Parathyroid adenoma (tissue), 2 donors: ENCODE data around the gene EDNRA.

ENCODE experiments used
- H2AFZ ChIP-seq: fragments of 300-600 bp; sonication (generic); one replicate; pipeline ENCODE4 v1.7.0; 2017; ENCODE audit warnings: antibody characterized with exemption, mild to moderate bottlenecking
- H3K27ac ChIP-seq: fragments of 300-600 bp; sonication (generic); one replicate; pipeline ENCODE4 v1.7.0; 2017
- H3K27me3 ChIP-seq: fragments of 300-600 bp; sonication (generic); one replicate; pipeline ENCODE4 v1.7.0; 2017; ENCODE audit warnings: low read length; ENCODE audit not compliant: control insufficient read depth, insufficient read depth
- H3K36me3 ChIP-seq: fragments of 300-600 bp; sonication (generic); one replicate; pipeline ENCODE4 v1.7.0; 2017; ENCODE audit warnings: low read length; ENCODE audit not compliant: control insufficient read depth, insufficient read depth
- H3K4me1 ChIP-seq: fragments of 300-600 bp; sonication (generic); one replicate; pipeline ENCODE4 v1.7.0; 2017; ENCODE audit warnings: control low read depth
- H3K4me2 ChIP-seq: fragments of 300-600 bp; sonication (generic); one replicate; pipeline ENCODE4 v1.7.0; 2017; ENCODE audit warnings: low read length
- H3K4me3 ChIP-seq: fragments of 300-600 bp; sonication (generic); one replicate; pipeline ENCODE4 v1.7.0; 2017; ENCODE audit warnings: low read depth, low read length
- H3K79me2 ChIP-seq: fragments of 300-600 bp; sonication (generic); one replicate; pipeline ENCODE4 v1.7.0; 2017; ENCODE audit warnings: control low read depth
- H3K9ac ChIP-seq: fragments of 300-600 bp; sonication (generic); one replicate; pipeline ENCODE4 v1.7.0; 2017; ENCODE audit warnings: mild to moderate bottlenecking
- H3K9me3 ChIP-seq: fragments of 300-600 bp; sonication (generic); one replicate; pipeline ENCODE4 v1.7.0; 2017; ENCODE audit warnings: low read length; ENCODE audit not compliant: control insufficient read depth
- CTCF ChIP-seq: fragments of 300-600 bp; sonication (generic); IDR thresholded peaks from one replicate; pipeline ENCODE4 v1.7.0; 2017; ENCODE audit warnings: antibody characterized with exemption, mild to moderate bottlenecking
- donor health status: primary hyperparathyroidism.

Gene EDNRA

GRCh38 chr4:147530723-147531122 is 49.8 kb downstream of the EDNRA start:
- no peak overlapping the region for H3K9ac ChIP-seq
- TF ChIP-seq CTCF: no peak

GRCh38 chr4:147532896-147533295 is 52.0 kb downstream of the EDNRA start:
- no peak overlapping the region for H2AFZ ChIP-seq
- no peak overlapping the region for H3K27ac ChIP-seq
- H3K27me3 ChIP-seq: no peaks in the 10 kb centered on the region
- H3K36me3 ChIP-seq: no peaks in the 10 kb centered on the region
- H3K9ac ChIP-seq: no peak overlapping the region
- no peaks in the 10 kb centered on the region for H3K9me3 ChIP-seq
- peaks cover 2% of the 10 kb centered on the region for H3K4me1 ChIP-seq
- H3K4me3 ChIP-seq: no peak overlapping the region
- no peaks in the 10 kb centered on the region for H3K79me2 ChIP-seq
- H3K4me2 ChIP-seq: no peak overlapping the region
- no peak for TF ChIP-seq CTCF

More at GRCh38 chr4:147530723-147531122, 49.8 kb downstream of the EDNRA start:
- peaks cover 2% of the 10 kb centered on the region for H3K4me1 ChIP-seq
- no peak overlapping the region for H3K4me2 ChIP-seq
- H3K36me3 ChIP-seq: no peaks in the 10 kb centered on the region
- H2AFZ ChIP-seq: no peak overlapping the region
- H3K9me3 ChIP-seq: no peaks in the 10 kb centered on the region
- H3K4me3 ChIP-seq: no peak overlapping the region
- H3K27me3 ChIP-seq: no peaks in the 10 kb centered on the region
- H3K27ac ChIP-seq: no peak overlapping the region
- H3K79me2 ChIP-seq: no peaks in the 10 kb centered on the region

- Histone ChIP-seq H3K79me2 (no peaks in the 10 kb centered on the region), H3K27ac (no peak overlapping the region), H2AFZ (no peak overlapping the region), H3K4me1 (peaks cover 2% of the 10 kb centered on the region), H3K9me3 (no peaks in the 10 kb centered on the region), H3K36me3 (no peaks in the 10 kb centered on the region), H3K4me3 (no peak overlapping the region), H3K27me3 (no peaks in the 10 kb centered on the region), H3K9ac (no peak overlapping the region), H3K4me2 (no peak overlapping the region)
- no peak for TF ChIP-seq CTCF
Observed at GRCh38 chr4:147533331-147533730, 52.4 kb downstream of the EDNRA start.

GRCh38 chr4:147535124-147535523 is 54.2 kb downstream of the EDNRA start:
- Histone ChIP-seq H3K27me3 (no peaks in the 10 kb centered on the region), H3K79me2 (no peaks in the 10 kb centered on the region), H3K36me3 (no peaks in the 10 kb centered on the region), H3K4me3 (no peak overlapping the region), H2AFZ (no peak overlapping the region), H3K4me1 (peaks cover 2% of the 10 kb centered on the region), H3K9me3 (no peaks in the 10 kb centered on the region), H3K27ac (no peak overlapping the region), H3K9ac (no peak overlapping the region), H3K4me2 (no peak overlapping the region)
- TF ChIP-seq CTCF: no peak

- TF ChIP-seq CTCF: no peak
- Histone ChIP-seq H3K9me3 (no peaks in the 10 kb centered on the region), H3K9ac (no peak overlapping the region), H3K36me3 (no peaks in the 10 kb centered on the region), H3K79me2 (no peaks in the 10 kb centered on the region), H3K27me3 (no peaks in the 10 kb centered on the region), H3K27ac (no peak overlapping the region), H3K4me1 (peaks cover 2% of the 10 kb centered on the region), H3K4me3 (no peak overlapping the region), H3K4me2 (no peak overlapping the region), H2AFZ (no peak overlapping the region)
Observed at GRCh38 chr4:147538711-147539110, 57.8 kb downstream of the EDNRA start.
